NOMO-1 treated with DMSO at 0.1 percent for 48 hours (cell line): ENCODE measurements around the gene APEX2.
A peak's percentile ranks its signal among the peaks of the same experiment; 100 is the strongest.
"Not testable (repeated sequence)": the region's sequence is repeated elsewhere in the genome, so short reads cannot be mapped to it uniquely, and the experiment has no call there.

ENCODE experiments used
- DNase-seq: peaks from one replicate; lab custom pipeline; 2025; ENCODE audit not compliant: unreplicated experiment; lab: John Stamatoyannopoulos, UW

The APEX2 gene

DNA sequence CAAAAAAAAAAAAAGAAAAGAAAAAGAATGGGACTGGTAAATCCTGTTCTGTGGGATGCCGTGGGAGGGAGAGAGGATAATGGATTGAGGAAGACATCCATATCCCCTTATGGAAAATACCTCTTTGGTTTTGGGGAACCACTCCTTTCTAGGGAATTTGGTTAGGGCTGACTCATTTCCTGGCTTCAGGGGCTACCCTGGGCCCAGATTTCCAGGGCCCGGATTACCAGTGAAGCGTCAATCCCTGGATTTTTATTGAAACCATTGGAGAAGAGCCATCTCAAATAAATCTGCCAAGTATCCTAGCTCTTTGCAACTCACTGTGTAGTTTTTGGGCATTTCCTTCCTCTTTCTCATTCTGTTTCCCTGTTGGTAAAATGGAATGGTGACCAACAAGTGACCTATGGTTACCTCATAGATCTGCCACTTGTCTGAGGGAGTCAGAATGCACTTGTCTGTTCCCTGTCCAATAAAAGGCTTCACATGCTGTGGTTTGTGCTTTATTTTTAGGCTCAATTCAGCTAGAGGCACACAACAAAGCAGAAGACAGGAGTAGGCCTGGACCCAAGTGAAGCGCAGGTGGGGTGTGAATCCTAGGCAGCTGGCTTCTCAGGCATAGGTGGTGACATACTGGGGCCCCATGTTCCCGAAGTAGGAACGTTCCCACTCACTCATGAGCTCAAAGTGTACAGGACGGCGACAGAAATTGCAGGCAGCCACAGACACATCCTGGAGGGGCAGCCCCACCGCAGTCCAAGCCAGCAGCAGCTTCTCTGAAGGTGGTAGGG is 8.6 kb downstream of the APEX2 start:
- DNase-seq: peak; percentile 55

GRCh38 chrX:55011294-55011693 is 11.1 kb downstream of the APEX2 start:
- no peak for DNase-seq

DNA sequence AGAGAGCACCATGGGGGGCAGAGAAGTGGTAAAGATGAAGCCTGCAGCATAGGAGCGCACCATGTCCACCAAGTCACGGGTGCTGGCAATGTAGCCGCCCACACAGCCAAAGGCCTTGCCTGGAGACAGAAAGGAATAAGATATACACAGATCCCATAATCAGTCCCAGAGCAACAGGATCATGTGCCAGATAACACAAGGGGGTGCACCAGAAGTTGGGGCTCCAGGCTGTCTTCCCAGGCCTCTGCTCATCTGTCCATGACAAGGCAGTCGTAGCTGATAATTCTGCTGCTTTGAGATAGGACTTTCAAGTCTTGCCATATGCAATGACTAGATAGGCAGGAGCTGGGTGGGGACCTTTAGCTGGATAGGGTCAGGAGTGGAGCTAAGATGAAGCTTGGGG is 14.7 kb downstream of the APEX2 start:
- no peak for DNase-seq

- DNase-seq: no peak
These were observed 26.0 kb downstream of the APEX2 start for GRCh38 chrX:55026143-55026542.

- DNase-seq: no peak
These were observed 26.7 kb downstream of the APEX2 start for GRCh38 chrX:55026840-55027239.

DNA sequence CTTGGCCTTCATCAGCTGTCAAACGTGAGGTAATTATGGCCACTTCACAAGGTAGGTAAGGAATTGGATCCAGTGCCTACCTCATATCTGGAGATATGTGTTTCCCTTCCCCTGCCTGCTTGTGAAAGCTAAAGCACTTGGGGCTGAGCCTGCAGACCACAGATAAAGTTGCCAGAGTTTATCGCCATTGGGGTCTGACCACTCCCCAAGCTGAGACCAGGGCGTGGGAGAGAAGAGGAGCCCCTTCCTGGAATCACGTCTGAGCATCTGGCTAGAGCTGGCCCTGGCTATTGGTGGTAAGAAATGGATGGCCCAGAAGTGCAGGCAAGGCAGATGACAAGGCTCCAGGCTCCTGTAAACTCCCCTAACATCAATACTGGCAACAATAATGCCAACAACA is 27.9 kb downstream of the APEX2 start:
- DNase-seq: no peak

DNA sequence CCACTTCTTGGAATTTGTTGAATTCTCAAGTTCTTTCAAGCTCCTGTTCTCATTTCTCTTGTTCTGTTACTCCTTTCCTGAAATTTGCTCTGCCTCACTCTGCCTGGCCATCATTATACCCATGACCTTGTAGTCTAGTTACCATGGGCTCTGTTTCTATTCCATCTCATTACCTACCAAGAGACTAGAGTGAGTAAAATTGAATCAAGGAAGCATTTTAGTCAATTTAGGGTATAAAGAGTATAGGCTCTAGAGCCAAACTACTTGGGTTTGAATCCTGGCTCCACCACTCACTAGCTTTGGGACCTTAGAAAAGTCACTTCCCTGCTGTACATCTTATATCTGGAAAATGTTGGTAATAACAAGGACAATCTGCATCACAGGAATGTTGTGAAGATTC is 28.4 kb downstream of the APEX2 start:
- DNase-seq: no peak

GRCh38 chrX:55029291-55029690 is 29.1 kb downstream of the APEX2 start:
- no peak for DNase-seq

DNA sequence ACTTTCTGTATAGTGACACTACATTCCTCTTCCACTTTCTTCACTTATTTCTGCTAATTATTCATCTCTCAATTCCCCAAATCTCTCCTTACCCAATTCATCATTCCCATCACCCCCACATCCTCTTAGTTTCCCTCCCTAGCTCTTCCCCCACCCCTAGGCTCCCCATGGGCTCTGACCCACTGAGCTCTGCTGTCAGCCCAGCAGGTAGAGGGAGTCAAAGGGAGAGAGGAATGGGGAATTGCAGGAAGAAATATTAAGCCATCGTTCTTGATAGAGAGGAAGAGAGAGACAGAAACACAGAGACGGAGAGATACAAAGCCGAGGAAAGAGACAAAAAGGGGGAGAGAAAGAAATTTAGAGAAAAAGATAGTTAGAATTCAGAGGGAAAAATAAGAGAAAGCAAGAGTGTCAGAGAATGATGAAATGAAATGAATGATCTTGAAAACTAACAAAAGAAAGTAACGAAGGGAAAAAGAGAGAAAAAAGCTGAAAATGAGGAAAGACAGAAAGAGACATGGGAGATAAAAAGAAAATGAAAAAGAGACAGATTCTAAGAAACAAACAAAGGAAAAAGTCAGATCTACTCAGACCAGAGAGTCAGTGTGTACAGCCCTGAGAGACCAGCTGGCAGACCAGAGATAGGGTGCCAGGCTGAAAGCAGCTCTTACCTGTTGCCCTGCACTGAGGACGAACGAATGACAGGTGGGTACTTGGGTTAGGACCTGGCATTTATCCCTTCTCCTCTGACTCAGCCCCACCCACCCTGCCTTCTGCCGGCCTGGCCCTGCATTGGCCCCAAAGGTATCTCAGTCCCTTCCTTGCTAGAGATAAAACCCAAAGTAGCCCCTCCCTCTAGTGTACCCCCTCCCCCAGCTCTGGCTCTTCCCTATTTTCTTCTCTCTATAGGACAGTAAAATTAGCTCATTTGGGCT is 30.4 kb downstream of the APEX2 start, which contains the start of gene ALAS2:
ALAS2 (minus strand) TSS at position 707 of the 935 bp plus-strand sequence. CDS start 4,977 bp downstream, outside the sequence.
- DNase-seq: no peak

- DNase-seq: no peak
These were observed 33.3 kb downstream of the APEX2 start for GRCh38 chrX:55033429-55033828.

GRCh38 chrX:55039471-55039870 is 39.3 kb downstream of the APEX2 start:
- DNase-seq: no peak

GRCh38 chrX:55041514-55041913 is 41.4 kb downstream of the APEX2 start:
- DNase-seq: no peak

GRCh38 chrX:55050599-55050998 is 50.4 kb downstream of the APEX2 start:
- not testable (repeated sequence) for DNase-seq

DNA sequence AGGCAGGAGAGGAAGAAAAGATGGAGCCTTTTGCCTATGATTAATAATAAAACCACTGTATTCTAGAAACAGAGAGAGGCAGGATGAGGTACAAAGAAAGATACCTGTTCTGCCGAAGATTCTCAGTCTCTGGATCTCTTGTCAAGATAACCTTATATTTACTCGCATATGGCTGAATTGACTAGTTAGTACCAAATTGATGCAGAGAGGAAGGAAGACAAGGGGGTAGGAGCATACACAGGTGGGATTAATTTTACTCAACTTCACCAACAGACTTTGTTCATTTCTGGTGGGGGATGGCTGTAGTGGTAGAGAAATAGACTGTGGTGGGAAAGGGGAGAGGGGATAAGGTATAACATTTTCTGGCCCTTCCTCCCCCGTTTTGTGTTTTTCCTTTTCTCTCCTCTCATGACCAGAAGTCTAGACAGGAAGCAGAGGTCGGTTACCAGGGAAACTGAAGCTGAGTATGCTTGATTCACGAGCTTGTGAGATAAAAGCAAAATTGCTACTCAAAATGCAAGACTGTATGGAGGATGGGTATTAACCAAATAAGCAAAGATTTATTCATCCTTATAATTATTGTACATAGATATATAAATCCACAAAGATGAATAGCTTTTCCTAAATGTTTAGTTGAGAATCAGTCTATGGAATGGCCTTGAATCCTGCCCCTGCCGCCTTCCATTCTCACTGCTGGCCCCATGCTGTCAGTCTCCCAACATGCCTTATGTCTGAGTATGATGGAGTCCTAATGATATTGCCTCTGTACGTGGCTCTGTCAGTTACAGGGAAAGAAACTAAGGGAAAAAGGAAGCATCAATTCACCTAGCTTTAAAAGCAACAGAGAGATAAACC is 56.9 kb downstream of the APEX2 start:
- DNase-seq: no peak

DNA sequence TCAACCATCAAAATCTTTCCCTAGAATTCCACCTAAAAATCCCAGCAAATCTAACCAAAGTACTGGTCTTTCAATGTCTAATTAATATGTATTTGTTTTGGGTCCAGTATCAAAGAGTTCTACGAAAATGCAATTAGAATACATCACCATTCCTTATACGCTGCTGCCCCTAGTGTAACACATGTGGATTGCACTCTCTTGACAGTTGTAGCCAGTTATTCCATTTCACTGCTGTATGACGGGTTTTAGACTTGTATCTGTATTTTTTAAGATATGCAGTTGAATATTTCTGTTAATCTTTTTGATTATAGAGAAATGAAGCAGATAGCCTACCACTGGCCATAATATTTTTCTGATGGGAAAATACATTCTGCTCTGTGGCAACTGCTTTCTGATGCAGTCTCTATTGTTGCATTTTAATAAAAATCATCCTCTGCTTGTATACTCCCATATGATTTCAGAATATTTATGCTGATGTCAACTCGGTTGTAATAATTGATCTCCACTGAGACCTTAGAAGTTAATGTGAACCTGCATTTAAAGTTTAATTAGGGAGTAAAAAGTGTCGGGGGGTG is 57.6 kb downstream of the APEX2 start:
- peak; percentile 16 for DNase-seq
